MM.1S (cell line): ENCODE results near the gene KLF15.

ENCODE experiments used
- EZH2 ChIP-seq: fragments of 300-600 bp; sonication (generic); optimal IDR thresholded peaks from 2 replicates; pipeline ENCODE3; 2017; ENCODE audit warnings: low read depth, mild to moderate bottlenecking, antibody characterized with exemption, low read length, mixed read lengths
- EZH2phosphoT487 ChIP-seq: fragments of 300-600 bp; sonication (generic); IDR thresholded peaks from 2 replicates; pipeline ENCODE4 v1.6.1; 2018; ENCODE audit warnings: antibody characterized with exemption, low read length
- TF ChIP-seq, protein P1 (sequence below): fragments of 300-600 bp; sonication (generic); IDR thresholded peaks from 2 replicates; pipeline ENCODE4 v1.5.1; 2016; ENCODE audit warnings: antibody characterized with exemption, low read length, mixed read lengths

DNA sequence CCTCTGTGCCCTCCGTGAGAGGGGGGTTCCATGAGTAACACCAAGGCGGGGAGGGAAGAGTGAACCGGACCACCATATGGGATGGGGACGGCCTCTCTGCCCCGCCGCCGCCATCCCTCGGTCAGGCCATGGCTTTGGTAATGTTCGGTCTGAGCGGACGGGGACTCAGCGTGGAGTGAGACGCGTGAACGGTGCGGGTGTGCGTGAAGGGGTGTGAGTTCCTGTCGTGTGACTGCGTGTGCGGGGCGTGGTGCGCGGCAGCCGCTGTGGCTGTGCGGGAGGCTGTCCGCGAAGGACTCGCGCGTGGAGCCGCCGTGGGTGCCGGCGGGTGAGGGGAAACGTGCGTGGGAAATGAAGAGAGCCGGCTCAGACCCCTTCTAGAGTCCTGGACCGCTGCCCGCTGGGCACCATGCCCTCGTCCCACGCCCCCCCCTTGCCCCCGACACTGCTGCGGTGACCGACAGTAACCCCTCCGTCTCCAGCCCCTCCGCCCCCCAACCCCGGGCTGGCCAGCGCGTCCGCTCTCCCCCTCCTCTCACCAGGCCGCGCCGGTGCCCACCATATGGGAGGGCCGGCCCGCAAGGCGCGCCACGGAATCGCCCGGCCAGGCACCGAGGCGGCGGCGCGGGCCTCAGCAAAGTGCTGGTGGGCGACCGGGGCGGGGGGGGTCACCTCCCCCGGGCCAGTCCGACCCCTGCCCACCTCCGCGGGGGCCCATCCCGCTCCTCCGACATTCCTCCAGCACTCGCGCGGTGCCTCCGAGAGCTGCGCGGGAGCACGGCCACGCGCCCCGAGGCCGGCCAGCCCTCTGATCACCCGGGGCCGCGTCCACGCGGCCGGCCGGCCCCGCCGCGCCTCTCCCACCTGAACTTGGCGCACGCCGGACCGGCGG is 589 bp downstream of the KLF15 start:
- TF ChIP-seq, protein P1, sequence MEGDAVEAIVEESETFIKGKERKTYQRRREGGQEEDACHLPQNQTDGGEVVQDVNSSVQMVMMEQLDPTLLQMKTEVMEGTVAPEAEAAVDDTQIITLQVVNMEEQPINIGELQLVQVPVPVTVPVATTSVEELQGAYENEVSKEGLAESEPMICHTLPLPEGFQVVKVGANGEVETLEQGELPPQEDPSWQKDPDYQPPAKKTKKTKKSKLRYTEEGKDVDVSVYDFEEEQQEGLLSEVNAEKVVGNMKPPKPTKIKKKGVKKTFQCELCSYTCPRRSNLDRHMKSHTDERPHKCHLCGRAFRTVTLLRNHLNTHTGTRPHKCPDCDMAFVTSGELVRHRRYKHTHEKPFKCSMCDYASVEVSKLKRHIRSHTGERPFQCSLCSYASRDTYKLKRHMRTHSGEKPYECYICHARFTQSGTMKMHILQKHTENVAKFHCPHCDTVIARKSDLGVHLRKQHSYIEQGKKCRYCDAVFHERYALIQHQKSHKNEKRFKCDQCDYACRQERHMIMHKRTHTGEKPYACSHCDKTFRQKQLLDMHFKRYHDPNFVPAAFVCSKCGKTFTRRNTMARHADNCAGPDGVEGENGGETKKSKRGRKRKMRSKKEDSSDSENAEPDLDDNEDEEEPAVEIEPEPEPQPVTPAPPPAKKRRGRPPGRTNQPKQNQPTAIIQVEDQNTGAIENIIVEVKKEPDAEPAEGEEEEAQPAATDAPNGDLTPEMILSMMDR = no peak
- TF ChIP-seq EZH2phosphoT487 (no peak), EZH2 (no peak)
